Neural progenitor cell (in vitro differentiated cells): Measurements from ENCODE around the gene USP7.

ENCODE experiments used
- CTCF ChIP-seq: fragments of 200-600 bp; sonication (generic); IDR thresholded peaks from 2 replicates; pipeline ENCODE4 v1.5.1; 2017; ENCODE audit warnings: antibody characterized with exemption, mild to moderate bottlenecking
- EZH2 ChIP-seq: fragments of 200-600 bp; sonication (generic); IDR thresholded peaks from 2 replicates; pipeline ENCODE4 v1.6.1; 2017; ENCODE audit warnings: antibody characterized with exemption, mild to moderate bottlenecking, moderate library complexity
- EZH2phosphoT487 ChIP-seq: fragments of 200-600 bp; sonication (generic); IDR thresholded peaks from 2 replicates; pipeline ENCODE4 v1.6.1; 2017; ENCODE audit warnings: antibody characterized with exemption

DNA sequence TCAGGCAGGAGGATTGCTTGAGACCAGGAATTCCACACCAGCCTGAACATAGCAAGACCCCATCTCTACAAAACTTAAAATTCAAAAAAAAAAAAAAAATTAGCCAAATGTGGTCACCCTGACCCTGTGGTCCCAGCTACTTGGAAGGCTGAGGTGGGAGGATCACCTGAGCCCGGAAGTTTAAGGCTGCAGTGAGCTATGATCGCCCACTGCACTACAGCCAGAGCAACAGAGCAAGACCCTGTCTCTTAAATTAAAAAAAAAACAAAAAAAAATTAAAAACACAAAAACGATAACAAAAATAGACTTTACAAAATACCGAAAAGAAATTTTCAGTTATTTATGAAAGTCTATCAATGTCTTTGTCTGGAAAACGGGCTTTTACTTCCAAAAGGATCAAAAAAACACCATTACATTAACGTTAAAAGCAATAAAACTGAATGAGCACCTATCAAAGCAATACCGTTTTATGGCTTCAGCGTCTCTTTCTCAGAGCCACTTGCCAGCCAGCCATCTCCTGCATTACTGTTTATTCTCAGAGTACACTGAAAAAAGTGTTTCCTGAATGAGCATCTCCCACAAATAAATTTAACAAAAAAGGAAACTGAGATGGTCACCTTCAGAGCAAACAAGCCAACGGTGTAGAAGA lies 6.1 kb downstream of the USP7 start:
- no peak for TF ChIP-seq EZH2
- TF ChIP-seq CTCF, result no peak
- no peak for TF ChIP-seq EZH2phosphoT487
